ENCODE results near the gene OR14C36.
"Not testable (repeated sequence)": the region's sequence is repeated elsewhere in the genome, so short reads cannot be mapped to it uniquely, and the experiment has no call there.

Gene OR14C36, protein sequence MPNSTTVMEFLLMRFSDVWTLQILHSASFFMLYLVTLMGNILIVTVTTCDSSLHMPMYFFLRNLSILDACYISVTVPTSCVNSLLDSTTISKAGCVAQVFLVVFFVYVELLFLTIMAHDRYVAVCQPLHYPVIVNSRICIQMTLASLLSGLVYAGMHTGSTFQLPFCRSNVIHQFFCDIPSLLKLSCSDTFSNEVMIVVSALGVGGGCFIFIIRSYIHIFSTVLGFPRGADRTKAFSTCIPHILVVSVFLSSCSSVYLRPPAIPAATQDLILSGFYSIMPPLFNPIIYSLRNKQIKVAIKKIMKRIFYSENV

DNA sequence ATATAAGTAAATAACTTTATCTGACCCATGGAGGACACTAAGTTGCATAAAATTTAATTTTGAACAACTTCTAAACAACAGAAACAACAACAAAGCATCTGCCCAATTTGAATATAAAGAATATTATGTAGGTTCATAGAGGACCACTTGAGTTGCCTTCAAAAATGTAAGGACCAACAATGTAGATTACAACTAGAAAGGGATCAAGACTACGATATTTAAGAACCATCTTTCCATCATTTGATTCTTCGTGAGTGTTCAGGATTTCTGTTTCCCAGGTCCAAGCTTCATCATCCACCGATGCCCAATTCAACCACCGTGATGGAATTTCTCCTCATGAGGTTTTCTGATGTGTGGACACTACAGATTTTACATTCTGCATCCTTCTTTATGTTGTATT is at the start of gene OR14C36:
OR14C36 (plus strand) TSS at position 301 of the 400 bp plus-strand sequence; CDS start at position 301, 0 bp downstream.
- no peak for DNase-seq

DNA sequence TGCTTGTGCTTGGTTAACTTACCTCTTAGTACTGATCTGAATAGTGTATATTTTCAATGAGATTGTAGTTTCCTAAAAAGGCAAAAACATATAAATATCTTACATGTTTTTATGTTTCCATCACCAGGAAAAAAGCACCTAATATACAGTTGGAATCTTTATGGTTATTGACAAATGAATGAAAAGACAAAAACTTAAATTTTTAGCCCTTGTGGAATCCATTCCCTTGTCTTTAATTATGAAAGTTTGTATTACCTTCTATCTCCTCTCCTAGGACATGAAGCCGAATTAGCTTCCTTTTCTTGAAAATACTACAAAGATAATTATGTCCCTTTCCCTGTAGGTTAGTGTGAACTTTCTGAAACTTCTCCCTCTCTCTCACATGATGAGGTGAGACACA is 45.3 kb upstream of the OR14C36 start, which contains the start of gene OR2T12:
OR2T12 (minus strand) TSS at position 101 of the 400 bp plus-strand sequence. CDS start 7,846 bp downstream, outside the sequence.
- no peak for DNase-seq

DNA sequence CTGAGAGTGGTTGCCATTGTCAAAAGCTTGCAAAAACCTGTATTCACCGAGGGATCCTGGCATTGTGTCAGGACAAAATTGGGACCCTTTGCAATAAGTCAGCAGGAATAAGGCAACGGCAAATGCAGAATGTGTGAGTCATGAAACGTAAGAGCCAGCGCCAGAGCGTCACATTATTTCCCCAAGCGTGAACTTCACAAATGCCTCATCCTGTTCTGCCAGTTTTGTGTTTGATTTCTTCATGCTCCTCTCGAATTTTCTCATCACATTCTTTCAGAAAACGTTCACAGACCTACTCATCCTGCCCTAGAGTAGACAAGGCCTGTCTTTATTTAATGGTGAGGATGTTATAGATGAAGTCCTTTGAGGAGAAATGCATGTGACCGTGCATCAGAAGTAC is 42.9 kb upstream of the OR14C36 start:
- DNase-seq, result not testable (repeated sequence)

DNA sequence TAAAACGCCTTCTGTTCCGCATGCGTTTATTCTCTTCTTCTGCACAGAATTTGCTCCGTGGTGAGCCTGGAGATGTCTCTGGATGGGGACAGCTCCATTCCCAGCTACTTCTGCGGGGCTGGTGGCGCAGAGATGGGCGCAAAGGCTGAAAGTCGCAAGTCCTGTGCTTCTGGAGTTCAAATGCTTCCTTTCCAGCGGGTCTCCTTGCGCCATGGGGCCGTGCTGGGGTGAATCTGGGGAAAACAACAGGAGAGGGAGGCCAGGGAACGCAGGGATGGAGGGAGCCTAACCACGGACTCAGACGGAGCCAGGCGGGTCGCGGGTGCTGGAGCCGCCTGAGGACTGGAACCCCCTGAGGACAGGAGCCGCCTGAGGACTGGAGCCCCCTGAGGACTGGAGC is 42.5 kb upstream of the OR14C36 start:
- no peak for DNase-seq

DNA sequence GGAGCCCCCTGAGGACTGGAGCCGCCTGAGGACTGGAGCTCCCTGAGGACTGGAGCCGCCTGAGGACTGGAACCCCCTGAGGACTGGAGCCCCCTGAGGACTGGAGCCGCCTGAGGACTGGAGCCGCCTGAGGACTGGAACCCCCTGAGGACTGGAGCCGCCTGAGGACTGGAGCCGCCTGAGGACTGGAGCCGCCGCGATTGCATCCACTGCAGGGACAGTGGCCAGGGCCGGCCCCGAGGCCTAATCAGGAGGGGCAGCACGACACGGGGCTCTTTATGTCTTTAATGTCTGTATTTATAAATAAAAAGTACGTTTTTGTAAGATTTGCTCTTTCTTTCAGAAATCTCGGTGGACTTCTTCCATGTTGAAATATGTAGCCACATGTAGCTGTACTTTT is 41.8 kb upstream of the OR14C36 start:
- DNase-seq, result not testable (repeated sequence)

DNA sequence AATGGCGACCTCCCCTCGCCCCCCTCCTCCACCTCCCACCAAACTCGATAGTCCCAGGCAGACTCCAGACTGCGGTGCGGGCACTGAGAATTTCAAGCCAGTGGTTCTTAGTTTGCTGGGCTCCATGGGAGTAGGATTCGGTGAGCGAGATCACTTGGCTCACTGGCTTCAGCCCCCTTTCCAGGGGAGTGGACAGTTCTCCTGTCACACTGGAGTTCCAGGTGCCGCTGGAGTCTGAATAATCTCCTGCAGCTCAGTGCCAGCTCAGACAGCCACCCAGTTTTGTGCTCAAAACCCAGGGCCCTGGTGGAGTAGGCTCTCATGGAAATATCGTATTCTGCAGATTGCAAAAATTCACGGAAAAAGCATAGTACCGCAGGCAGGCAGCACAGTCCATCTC is 31.8 kb upstream of the OR14C36 start:
- DNase-seq, result no peak

DNA sequence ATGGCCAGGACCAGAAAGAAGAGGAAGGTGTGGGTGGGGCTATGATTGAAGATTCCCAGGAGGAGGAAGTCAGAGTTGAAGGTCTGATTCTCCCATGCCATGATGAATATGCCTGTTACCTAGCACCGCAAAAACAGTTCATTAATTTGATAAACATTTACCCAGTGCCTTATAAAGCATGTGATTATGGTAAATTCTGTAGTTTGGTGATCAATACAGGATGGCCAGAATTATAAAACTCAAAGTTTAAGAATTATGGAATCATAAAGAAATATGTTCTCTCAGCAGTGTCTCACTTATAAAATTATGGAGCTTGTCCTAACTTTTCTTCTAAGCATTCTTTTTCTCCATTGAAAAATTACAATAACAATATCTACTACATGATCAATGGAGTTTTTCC is 24.1 kb upstream of the OR14C36 start, which contains the start of gene OR2M7:
OR2M7 (minus strand) TSS at position 101 of the 400 bp plus-strand sequence; CDS start at position 101, 0 bp downstream.
- no peak for DNase-seq

DNA sequence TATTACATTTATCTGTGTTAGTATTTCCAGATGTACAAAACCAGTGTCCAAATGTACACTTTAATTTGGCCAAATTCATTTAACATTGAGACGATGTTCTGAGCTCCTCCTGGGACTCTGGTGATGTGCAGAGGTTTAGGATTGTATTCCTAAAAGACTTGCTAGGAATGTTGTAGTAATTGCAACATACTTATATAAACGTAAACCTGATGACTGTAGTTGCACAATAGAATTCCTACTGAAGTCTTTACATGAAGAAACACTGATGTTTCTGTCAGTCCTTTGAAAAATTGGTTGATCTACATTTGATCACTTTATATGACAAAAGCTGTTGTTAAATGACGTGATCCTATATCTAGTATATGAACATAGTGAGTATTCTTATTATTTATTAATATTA is 5.1 kb upstream of the OR14C36 start:
- no peak for DNase-seq

DNA sequence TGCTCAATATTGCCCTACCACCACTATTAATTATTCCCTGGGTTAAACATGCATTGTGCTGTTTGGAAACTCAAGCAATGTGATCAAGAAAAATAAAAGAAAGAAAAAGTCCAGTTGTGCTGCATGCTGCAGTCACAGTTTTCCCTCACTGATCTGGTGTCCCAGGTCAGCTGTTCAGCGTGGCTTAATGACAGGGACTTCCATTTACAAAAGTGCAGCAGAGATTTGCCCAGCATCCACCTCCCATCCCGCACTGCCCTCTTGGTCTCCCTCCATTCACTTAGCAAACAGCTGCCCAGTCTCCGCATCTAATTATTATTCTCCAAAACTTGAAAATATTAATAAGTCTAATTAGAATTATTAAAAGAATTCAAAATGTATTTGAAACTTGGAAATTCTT is 10.8 kb downstream of the OR14C36 start:
- no peak for DNase-seq

DNA sequence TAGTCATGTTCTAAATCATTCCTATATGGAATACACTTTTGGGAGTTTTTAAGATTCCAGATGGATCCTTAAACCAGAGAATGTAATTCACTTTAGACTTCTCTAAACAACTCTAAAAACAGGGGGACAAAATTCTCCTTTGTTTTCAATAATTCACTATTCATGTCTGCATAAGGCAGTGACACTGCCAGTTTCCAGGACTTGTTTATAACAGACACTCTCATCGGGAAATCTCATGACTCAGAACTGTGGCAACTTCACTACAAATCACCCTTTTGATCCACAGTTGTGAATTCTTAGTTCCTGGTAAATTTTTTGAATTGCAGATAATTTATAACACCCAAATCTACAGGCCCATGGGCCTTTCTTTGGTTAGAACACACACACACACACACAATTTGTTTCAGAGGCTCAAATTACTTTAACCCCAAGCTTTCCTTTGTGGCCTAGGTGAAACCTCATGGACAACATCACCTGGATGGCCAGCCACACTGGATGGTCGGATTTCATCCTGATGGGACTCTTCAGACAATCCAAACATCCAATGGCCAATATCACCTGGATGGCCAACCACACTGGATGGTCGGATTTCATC is 12.6 kb downstream of the OR14C36 start, which contains the start of gene OR2T4:
OR2T4 (plus strand) TSS at position 545 of the 595 bp plus-strand sequence; CDS start at position 545, 0 bp downstream.
- DNase-seq, result no peak

DNA sequence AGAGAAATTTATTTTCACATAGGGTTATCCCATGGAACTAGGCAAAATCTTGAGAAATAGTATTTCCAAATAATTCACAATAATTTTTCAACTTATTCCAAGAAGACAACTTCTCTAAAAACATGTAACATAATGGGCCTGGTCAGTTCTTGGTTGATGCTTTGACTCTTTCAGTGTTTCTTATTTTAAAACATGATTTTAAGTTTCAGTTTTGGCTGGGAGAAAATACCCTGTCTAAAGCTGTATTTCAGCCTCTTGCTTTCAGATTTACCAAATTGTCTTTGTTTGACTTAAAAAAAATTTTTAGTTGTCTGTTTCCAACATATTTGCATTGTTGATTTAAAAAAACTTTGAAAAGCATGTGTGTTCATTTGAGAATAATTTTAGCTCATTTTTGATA is 18.0 kb downstream of the OR14C36 start:
- no peak for DNase-seq

DNA sequence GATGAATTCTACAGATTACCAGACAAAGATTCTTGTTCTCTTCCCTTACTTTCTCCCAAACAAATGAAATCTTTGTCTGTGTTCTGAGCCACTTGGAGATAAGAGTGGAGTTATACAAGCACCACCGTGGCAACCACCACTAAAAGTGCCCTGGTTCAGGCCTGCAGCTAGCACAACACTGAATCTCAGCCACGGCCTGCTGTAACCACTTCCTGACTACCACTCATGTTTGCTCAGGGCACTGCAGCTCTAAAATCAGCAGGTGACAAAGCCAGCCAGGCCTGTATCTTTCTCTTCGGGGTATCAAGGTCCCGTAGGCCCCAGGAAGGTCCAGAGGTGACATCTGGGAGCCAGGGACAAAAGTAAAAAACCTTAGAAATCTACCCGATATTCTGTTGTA is 23.8 kb downstream of the OR14C36 start:
- no peak for DNase-seq

DNA sequence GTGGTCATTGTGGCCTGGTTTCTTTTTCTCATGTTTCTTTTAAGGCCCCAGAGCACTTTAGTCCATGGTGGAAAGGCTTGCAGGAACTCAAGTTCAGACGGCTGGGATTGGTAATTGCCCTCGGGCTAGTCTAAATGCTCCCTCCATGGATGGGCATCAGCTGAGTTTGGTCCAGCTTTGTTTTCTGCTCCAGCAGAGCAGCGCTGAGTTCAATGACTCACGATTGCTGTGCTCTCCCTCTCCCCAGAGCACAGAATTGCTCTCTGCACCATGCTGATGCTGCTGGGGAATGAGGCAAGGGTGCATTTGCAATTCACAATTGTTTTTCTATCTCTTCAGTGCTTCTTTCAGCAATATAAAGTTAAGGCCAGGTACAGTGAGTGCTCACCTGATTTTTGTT is 25.2 kb downstream of the OR14C36 start:
- no peak for DNase-seq

DNA sequence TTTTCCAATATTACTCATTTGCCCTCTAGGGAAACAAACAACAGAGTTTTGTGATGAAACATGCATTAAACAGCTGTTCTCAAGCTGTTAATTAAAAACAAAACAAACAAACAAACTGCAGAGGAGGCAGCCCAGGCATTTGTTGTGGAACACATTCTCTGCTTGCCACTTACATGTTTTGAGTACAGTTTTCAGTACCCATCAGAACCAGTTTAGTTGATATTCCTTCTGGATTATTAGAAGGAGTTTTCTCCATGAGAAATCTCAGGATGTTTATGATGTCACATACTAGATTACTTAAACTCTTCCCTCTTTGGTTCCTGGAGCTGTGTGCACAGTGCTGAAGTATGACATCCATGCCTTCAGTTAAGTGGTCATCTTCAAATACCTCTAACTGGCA is 26.9 kb downstream of the OR14C36 start, which contains the start of gene OR2T6:
OR2T6 (plus strand) TSS at position 301 of the 400 bp plus-strand sequence. CDS start 11,863 bp downstream, outside the sequence.
- no peak for DNase-seq

DNA sequence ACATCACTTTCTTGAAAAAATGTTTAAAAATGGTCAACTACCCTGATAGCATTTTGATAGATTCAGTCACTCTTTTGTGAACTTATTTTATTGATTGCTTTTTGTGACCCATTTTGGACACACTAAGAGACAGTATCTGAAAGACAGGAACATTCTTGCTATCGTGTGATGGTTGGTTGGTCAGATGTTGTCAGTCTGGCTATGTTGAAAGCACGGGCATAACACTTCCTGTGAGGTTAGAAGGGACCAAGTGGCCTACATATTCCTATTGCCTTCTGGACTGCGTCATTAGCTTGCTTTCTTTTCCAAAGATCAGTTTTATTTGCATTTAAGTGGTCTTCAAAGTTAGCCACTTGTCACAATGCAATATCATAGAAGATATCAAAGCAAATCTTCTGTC is 28.3 kb downstream of the OR14C36 start:
- no peak for DNase-seq

DNA sequence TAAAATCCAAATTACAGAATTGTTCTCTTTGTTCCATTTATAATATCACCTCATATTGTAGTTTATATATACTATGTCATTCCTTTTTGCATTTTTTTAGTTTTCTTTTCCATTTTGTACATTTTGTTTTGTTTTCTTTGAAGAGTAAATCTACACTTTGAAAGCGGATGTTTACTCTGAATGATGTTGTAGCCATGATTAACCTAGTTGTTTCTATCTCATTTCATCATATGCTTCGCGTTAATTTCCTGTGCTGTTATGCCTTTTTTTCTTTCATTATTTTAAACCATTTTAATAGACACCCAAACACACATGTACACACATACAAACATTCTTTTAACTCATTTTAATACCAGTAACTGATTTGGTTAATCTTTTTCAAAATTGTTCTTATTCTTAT is 32.3 kb downstream of the OR14C36 start:
- DNase-seq, result no peak

DNA sequence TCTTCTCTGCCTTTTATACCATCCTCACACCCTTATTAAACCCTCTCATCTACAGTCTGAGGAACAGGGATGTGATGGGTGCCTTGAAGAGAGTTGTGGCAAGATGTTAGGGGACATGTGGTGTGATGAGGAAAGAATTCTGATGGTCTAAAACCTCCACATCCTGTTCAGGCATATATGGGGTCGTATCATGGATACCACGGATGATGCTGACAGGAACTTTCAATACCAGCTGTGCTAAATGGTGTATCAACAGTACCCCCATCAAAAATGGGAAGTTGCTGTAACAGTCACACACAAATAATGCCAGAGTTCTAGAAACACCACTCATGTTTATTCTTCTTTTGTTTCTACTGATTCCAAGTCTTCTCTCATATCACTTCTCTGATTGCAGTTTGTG is 39.9 kb downstream of the OR14C36 start:
- no peak for DNase-seq

DNA sequence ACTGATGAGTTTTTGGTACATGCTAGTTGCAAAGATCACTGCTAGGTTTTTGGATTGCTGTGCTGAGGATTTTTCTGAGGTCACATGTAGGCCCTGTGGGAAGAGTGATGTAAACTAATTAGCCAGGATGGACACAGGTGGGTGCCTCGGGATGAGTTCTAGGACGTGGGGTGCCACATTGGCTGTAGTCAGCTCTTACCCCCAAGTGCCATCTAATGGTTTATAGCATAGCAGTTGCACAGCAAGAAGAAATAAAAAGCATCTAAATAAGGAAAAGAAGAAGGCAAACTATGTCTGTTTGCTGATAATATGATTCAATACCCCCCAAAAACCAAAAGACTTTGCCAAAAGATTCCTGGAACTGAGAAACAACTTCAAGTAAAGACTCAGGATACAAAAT is 44.5 kb downstream of the OR14C36 start:
- no peak for DNase-seq
